Lower leg skin (tissue), 4 donors: ENCODE data around the gene MT1G. TPM values are rescaled to one million over a fixed set of nuclear protein-coding genes. Genes with fewer than 3 reads are reported as not detected.

Experiments
- DNase-seq, 2 donors: peaks; one replicate each; pipeline ENCODE4 v3.0.0-alpha.2; 2019; ENCODE audit warnings: low spot score in 2 of 2
- H3K4me3 ChIP-seq: fragments of 200-600 bp; sonication (generic); 2 replicates; pipeline ENCODE4 v1.5.1; 2017; ENCODE audit warnings: mild to moderate bottlenecking, low read depth; ENCODE audit not compliant: poor library complexity, severe bottlenecking
- POLR2A ChIP-seq, 2 donors: fragments of 450-650 bp; IDR thresholded peaks; one replicate each; pipeline ENCODE4 v1.6.1; 2016 to 2017; ENCODE audit warnings: antibody characterized with exemption in 2 of 2, mild to moderate bottlenecking in 1 of 2, moderate library complexity in 1 of 2
- WGBS, 2 donors: methylation state at CpG; one replicate each; pipeline ENCODE4 v1.1.5; 2018; 5-methylcytosine and 5-hydroxymethylcytosine counted together
- intact Hi-C: fragments of 100-400 bp; cut with DNase I; formaldehyde crosslinking; loops from one replicate; pipeline ENCODE4 v1.15.0; 2023; ENCODE audit warnings: low total_unique reads
- total RNA-seq, 4 donors: library from RNA; depleted of rRNA; stranded (reverse); fragments of >200 nt; gene quantifications; one replicate each; pipeline ENCODE4 v1.1.0, GENCODE V29; 2016
- TF ChIP-seq, protein P1 (sequence below), 3 donors: fragments of 450-650 bp; IDR thresholded peaks; one replicate each; pipeline ENCODE4 v1.5.1; 2016; ENCODE audit warnings: antibody characterized with exemption in 3 of 3, mild to moderate bottlenecking in 3 of 3, moderate library complexity in 2 of 3

MT1G gene
- total RNA-seq, 4 donors from 2014 or later = 5.6 to 46.4 (median 37.8) TPM; not detected in 1

DNA sequence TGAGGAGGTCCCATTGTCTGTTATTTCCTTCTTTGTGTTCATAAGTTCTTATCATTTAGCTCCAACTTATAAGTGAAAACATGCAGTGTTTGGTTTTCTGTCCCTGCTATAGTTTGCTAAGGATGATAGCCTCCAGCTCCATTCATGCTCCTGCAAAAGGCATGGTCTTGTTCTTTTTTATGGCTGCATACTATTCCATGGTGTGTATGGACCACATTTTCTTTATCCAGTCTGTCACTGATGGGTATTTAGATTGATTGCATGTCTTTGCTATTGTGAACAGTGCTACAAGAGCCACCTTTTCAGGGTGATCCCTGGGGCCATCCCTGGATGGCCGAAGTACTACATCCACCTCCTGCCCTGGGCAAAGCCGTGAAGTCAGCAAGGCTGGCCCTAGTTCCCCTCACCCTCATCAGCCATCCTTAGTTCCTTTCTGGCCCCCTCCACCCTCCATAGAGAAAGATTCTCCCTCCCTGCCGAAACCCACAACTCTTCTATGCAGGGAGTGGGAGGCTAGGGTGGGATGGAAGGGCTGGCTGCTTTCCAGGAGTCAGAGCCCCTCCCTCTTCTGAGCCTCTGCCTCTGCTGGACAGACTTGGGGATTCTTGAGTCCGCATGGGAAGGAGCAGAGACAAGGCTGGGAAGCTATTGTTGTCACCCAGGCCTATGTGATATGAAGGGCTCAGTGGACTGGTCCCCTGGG, 22.7 kb upstream of the MT1G start:
- WGBS, 2 donors = 70 to 71% methylated on average over 4 of the region's 4 CpGs

DNA sequence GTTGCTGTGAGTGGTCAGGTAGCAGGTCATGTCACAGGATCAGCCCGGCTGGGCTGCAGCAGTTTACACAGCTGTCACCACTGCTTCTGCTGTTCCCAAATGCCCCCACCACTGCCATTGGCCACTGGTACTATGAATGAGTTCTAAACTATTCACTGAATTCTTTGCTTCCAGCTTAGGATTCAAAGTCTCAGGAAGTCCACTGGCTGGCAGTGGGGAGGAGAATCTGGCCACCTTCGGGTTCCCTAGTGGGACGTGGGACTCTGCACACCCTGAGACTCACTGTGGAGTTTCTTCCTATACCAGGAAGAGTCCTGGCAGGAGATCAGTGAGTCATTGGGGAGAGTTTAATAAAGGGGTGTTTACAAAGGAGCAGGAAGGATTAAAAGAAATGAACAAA, 21.3 kb upstream of the MT1G start:
- intact Hi-C loops = loop anchor here (10.0 kb wide), 1 partner anchor 84 kb away; the partner anchor contains the start of gene MT2A
- 64 to 65% methylated on average over 3 of the region's 3 CpGs for WGBS, 2 donors
- no peak for TF ChIP-seq POLR2A (IDR thresholded peaks at IDR 0.05)
- TF ChIP-seq, protein P1, sequence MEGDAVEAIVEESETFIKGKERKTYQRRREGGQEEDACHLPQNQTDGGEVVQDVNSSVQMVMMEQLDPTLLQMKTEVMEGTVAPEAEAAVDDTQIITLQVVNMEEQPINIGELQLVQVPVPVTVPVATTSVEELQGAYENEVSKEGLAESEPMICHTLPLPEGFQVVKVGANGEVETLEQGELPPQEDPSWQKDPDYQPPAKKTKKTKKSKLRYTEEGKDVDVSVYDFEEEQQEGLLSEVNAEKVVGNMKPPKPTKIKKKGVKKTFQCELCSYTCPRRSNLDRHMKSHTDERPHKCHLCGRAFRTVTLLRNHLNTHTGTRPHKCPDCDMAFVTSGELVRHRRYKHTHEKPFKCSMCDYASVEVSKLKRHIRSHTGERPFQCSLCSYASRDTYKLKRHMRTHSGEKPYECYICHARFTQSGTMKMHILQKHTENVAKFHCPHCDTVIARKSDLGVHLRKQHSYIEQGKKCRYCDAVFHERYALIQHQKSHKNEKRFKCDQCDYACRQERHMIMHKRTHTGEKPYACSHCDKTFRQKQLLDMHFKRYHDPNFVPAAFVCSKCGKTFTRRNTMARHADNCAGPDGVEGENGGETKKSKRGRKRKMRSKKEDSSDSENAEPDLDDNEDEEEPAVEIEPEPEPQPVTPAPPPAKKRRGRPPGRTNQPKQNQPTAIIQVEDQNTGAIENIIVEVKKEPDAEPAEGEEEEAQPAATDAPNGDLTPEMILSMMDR (IDR thresholded peaks at IDR 0.05) = no peak
- no peak overlapping the region for H3K4me3 ChIP-seq
- no peak for DNase-seq

More for the DNA sequence above, 22.7 kb upstream of the MT1G start:
- no peak overlapping the region for H3K4me3 ChIP-seq
- DNase-seq = no peak
- intact Hi-C loops = no loop called here
- TF ChIP-seq, protein P1 (IDR thresholded peaks at IDR 0.05) = no peak
- TF ChIP-seq POLR2A (IDR thresholded peaks at IDR 0.05) = no peak

DNA sequence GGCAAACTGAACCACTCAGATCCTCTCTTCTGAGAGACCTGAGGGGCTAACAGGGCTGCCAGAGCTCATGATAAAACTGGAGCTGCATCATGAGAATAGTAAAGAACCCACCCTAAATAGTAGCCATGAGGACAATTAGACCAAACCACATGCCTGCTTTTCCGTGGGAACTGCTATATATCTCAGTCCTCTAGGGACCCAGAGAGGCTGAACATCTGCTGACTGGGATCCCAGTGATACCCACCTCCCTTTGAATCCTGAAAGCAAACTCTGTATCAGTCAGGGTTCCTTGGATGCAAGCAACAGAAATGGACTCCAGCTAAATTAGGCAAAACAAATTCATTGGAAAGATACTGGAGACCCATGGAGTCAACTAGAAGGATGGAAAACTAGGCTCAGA, 20.9 kb upstream of the MT1G start:
- no peak overlapping the region for H3K4me3 ChIP-seq
- TF ChIP-seq POLR2A (IDR thresholded peaks at IDR 0.05) = no peak
- TF ChIP-seq, protein P1 (IDR thresholded peaks at IDR 0.05) = no peak
- intact Hi-C loops = loop anchor here (10.0 kb wide), 1 partner anchor 84 kb away; the partner anchor contains the start of gene MT2A
- DNase-seq = no peak
- WGBS, 2 donors = 62 to 74% methylated on average over 1 of the region's 1 CpG

DNA sequence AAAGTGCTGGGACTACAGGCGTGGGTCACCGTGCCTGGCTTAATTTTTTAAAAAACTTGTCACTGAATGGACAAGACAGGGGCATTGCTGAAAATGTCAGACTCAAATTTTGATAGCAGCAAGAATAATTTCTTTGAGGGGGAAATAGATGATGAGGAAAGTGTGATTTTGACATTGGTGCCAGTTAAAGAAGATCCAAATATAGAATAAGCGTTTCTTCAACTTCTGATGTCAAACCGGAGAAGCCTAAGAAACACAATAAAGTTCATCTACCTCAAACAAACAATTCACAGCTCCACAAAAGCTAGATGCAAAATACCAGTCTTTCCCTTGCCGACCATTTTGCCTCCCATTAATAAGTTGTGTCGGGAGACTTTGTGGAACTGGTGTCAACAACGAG, 18.9 kb upstream of the MT1G start:
- no peak overlapping the region for H3K4me3 ChIP-seq
- WGBS, 2 donors = 96% methylated on average over 7 of the region's 7 CpGs
- intact Hi-C loops = loop anchor here (10.0 kb wide), 1 partner anchor 82 kb away; the partner anchor contains the start of gene MT2A
- TF ChIP-seq, protein P1 (IDR thresholded peaks at IDR 0.05) = no peak
- TF ChIP-seq POLR2A (IDR thresholded peaks at IDR 0.05) = no peak
- DNase-seq = no peak

DNA sequence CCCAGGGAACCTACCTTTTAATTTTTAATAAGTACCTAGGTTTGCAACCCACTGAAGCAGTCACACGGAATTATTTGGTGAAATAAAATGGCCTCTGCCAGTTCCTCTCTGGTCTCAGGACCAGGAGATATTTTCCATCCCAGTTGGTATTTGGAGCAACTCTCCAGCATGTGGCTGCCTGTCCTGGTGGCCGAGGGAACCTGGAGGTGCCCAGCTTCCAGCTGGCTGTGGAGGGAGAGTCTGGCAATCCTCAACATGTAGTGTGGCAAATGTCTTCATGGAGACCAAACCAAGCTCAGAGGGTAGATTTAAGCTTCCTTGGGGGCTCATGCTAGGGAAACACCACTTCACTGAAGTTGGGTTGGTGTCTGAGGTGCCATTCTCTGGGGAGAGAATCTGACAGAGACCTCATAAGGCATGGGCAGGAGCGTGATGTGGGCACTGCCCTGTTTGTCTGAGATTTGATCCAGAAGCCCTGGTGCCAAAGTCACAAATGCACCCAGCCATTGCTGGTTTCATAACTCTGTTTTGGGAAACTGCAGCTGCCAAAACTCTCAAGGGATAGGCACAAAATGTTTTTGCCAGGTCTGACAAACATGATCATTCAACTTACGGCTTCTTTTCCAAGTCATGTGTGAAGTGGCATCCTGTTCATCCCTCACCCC, 17.2 kb upstream of the MT1G start:
- WGBS, 2 donors = 42 to 49% methylated on average over 4 of the region's 4 CpGs
- no peak for TF ChIP-seq POLR2A (IDR thresholded peaks at IDR 0.05)
- TF ChIP-seq, protein P1 (IDR thresholded peaks at IDR 0.05) = no peak
- intact Hi-C loops = loop anchor here (10.0 kb wide), 1 partner anchor 80 kb away; the partner anchor contains the start of gene MT2A
- no peak for DNase-seq
- no peak overlapping the region for H3K4me3 ChIP-seq
